Esophagus muscularis mucosa (tissue), 4 donors: ENCODE results near the gene PCDH12.

ENCODE experiments used
- CTCF ChIP-seq, 3 experiments: fragments of 200-600 bp in 2 of 3; fragments of 450-650 bp in 1 of 3; sonication (generic) in 2 of 3; IDR thresholded peaks; one replicate each; pipeline ENCODE4 v1.5.1; 2017 to 2019; ENCODE audit warnings: antibody characterized with exemption in 3 of 3, mild to moderate bottlenecking in 2 of 3, moderate library complexity in 1 of 3
- EP300 ChIP-seq: sonication (generic); formaldehyde crosslinking; IDR thresholded peaks from one replicate; pipeline ENCODE4 v1.6.1; 2017; ENCODE audit warnings: antibody characterized with exemption
- POLR2A ChIP-seq: fragments of 450-650 bp; IDR thresholded peaks from one replicate; pipeline ENCODE4 v1.6.1; 2017; ENCODE audit warnings: antibody characterized with exemption, moderate library complexity, mild to moderate bottlenecking, low read depth

GRCh38 chr5:141966275-141966962, 8.4 kb upstream of the PCDH12 start:
- TF ChIP-seq CTCF (IDR thresholded peaks at IDR 0.05) = no peak
- no peak for TF ChIP-seq POLR2A
- no peak for TF ChIP-seq EP300
